ENCODE data around the gene CAPN7. TPM values are rescaled to one million over a fixed set of nuclear protein-coding genes. Genes with fewer than 3 reads are reported as not detected.
A peak's percentile ranks its signal among the peaks of the same experiment; 100 is the strongest.

Gene CAPN7
- total RNA-seq, 2 donors from 2014 or later, result 32.6 to 41.2 TPM

DNA sequence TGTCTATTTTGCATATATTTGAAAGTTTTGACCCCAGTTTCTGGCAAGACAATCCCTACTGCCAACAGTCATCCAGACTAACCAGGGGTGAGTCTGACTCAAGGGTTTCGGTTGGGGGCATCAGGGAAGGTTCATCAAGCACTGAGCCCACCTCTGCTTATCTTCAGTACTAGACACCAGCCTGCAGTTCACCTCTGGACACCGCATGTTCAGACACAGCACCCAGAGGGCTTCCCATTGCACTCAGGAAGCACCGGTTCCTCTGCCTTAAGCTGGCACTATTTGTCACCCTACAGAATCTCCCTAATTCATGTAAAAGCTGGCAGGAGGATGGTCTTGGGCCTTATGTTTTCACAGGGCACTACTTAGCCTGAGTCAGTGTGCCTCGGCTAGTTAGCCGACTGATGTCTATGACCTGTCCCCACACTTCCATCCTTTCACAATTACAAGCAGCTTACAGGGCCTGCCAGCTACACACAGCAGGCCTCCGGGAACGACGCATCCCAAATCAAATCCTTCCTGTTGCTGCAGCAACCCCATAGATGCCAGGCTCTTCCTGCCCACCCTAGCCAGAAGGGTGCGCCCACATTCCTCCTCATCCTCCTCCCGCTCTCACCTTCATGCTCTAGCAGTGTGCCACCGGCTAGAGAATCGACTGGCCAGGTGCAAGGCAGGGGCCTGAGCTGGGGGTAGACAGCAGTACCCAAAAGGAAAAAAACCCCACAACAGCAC, 73.8 kb downstream of the CAPN7 start:
- TF ChIP-seq, protein P1, sequence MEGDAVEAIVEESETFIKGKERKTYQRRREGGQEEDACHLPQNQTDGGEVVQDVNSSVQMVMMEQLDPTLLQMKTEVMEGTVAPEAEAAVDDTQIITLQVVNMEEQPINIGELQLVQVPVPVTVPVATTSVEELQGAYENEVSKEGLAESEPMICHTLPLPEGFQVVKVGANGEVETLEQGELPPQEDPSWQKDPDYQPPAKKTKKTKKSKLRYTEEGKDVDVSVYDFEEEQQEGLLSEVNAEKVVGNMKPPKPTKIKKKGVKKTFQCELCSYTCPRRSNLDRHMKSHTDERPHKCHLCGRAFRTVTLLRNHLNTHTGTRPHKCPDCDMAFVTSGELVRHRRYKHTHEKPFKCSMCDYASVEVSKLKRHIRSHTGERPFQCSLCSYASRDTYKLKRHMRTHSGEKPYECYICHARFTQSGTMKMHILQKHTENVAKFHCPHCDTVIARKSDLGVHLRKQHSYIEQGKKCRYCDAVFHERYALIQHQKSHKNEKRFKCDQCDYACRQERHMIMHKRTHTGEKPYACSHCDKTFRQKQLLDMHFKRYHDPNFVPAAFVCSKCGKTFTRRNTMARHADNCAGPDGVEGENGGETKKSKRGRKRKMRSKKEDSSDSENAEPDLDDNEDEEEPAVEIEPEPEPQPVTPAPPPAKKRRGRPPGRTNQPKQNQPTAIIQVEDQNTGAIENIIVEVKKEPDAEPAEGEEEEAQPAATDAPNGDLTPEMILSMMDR (conservative IDR thresholded peaks at IDR 0.05), result no peak
- H3K27ac Mint-ChIP-seq, result no peak overlapping the region

DNA sequence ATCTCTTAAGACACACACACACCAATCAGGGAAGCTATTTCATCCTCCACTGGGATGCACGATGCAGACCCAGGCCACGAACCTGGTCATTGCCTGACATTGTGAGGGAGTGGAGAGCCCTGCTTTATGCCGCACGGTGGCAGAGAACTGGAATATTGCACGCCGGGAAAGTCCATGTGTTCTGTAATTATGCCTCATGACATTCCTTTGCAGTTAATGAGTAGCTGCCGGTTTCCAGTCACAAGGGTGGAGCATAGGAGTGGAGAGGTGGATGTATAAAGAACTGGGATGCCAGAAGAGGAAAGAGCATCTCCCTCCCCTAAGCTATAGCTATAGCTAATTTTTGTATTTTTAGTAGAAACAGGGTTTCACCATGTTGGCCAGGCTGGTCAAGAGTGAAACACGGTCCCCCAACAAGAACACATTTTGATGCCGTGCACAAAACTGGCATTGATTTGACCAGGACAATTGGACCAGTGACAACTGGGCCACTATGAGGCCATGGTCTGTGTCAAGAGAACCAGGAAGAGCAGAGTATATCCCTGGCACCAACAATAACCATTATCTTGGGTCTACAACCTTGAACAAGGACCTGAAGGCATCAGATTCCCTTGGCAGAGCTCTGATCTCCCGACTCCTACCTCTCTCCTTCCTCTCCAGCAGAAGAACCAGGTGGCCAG, 74.9 kb downstream of the CAPN7 start:
- no peak for DNase-seq
- H3K36me3 Mint-ChIP-seq (ENCODE audit: low read depth), result peaks cover under 1% of the 10 kb centered on the region
- H3K4me3 Mint-ChIP-seq, result no peak overlapping the region
- no peak overlapping the region for H3K9ac ChIP-seq (ENCODE audit: extremely low read depth, low read length, poor library complexity, severe bottlenecking)
- peaks cover 21% of the 10 kb centered on the region for H3K4me1 Mint-ChIP-seq
- H3K27me3 ChIP-seq (ENCODE audit: control insufficient read depth, insufficient read depth, low read length, poor library complexity, severe bottlenecking), result no peaks in the 10 kb centered on the region
- H3K27me3 Mint-ChIP-seq (ENCODE audit: insufficient read depth), result no peaks in the 10 kb centered on the region
- H3K9me3 ChIP-seq (ENCODE audit: control insufficient read depth, low read length), result no peaks in the 10 kb centered on the region
- H3K9me3 Mint-ChIP-seq, result no peaks in the 10 kb centered on the region
- H3K36me3 ChIP-seq (ENCODE audit: control insufficient read depth, insufficient read depth, low read length), result peaks cover 9% of the 10 kb centered on the region
- no peak overlapping the region for H3K4me3 ChIP-seq (ENCODE audit: low read length)
- WGBS, 2 experiments (ENCODE audit: insufficient coverage in 1 of 2, insufficient read length in 1 of 2), result 94 to 97% methylated on average over 10 of the region's 10 CpGs
- H3K4me1 ChIP-seq (ENCODE audit: control insufficient read depth, insufficient read depth, low read length), result peaks cover 4% of the 10 kb centered on the region
- no peak overlapping the region for H3K27ac ChIP-seq (ENCODE audit: low read depth, low read length)
- TF ChIP-seq, protein P1 (conservative IDR thresholded peaks at IDR 0.05), result no peak
- peak overlapping the region; percentile 1 for H3K27ac Mint-ChIP-seq

More for the DNA sequence above, 73.8 kb downstream of the CAPN7 start:
- Histone ChIP-seq H3K4me3 (ENCODE audit: low read length) (no peak overlapping the region), H3K27me3 (ENCODE audit: control insufficient read depth, insufficient read depth, low read length, poor library complexity, severe bottlenecking) (no peaks in the 10 kb centered on the region), H3K9ac (ENCODE audit: extremely low read depth, low read length, poor library complexity, severe bottlenecking) (no peak overlapping the region), H3K36me3 (ENCODE audit: control insufficient read depth, insufficient read depth, low read length) (no peaks in the 10 kb centered on the region), H3K27ac (ENCODE audit: low read depth, low read length) (no peak overlapping the region), H3K9me3 (ENCODE audit: control insufficient read depth, low read length) (no peaks in the 10 kb centered on the region), H3K4me1 (ENCODE audit: control insufficient read depth, insufficient read depth, low read length) (peaks cover 4% of the 10 kb centered on the region)
- no peaks in the 10 kb centered on the region for H3K27me3 Mint-ChIP-seq (ENCODE audit: insufficient read depth)
- H3K4me1 Mint-ChIP-seq, result peaks cover 19% of the 10 kb centered on the region
- H3K36me3 Mint-ChIP-seq (ENCODE audit: low read depth), result peaks cover 4% of the 10 kb centered on the region
- H3K9me3 Mint-ChIP-seq, result no peaks in the 10 kb centered on the region
- DNase-seq, result peak; percentile 56
- H3K4me3 Mint-ChIP-seq, result no peak overlapping the region
- 87 to 91% methylated on average over 6 to 12 of the region's 12 CpGs for WGBS, 2 experiments (ENCODE audit: insufficient coverage in 1 of 2, insufficient read length in 1 of 2)

DNA sequence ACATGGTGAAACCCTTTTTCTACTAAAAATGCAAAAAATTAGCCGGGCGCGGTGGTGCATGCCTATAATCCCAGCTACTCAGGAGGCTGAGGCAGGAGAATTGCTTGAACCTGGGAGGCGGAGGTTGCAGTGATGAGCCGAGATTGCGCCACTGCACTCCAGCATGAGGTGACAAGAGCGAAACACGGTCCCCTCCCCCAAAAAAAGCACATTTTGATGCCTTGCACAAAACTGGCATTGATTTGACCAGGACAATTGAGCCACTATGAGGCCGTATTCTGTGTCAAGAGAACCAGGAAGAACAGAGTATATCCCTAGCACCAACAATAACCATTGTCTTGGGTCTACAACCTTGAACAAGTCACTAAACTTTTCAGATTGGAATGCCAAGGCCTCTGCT, 75.8 kb downstream of the CAPN7 start:
- 93 to 100% methylated on average over 3 to 9 of the region's 9 CpGs for WGBS, 2 experiments (ENCODE audit: insufficient coverage in 1 of 2, insufficient read length in 1 of 2)
- H3K9me3 Mint-ChIP-seq, result no peaks in the 10 kb centered on the region
- H3K4me1 Mint-ChIP-seq, result peaks cover 22% of the 10 kb centered on the region

More for the DNA sequence above, 75.8 kb downstream of the CAPN7 start:
- TF ChIP-seq, protein P1 (conservative IDR thresholded peaks at IDR 0.05), result no peak
- no peaks in the 10 kb centered on the region for H3K9me3 ChIP-seq (ENCODE audit: control insufficient read depth, low read length)
- Mint-ChIP-seq H3K4me3 (no peak overlapping the region), H3K27me3 (ENCODE audit: insufficient read depth) (no peaks in the 10 kb centered on the region), H3K27ac (no peak overlapping the region), H3K36me3 (ENCODE audit: low read depth) (no peaks in the 10 kb centered on the region)
- peaks cover 9% of the 10 kb centered on the region for H3K36me3 ChIP-seq (ENCODE audit: control insufficient read depth, insufficient read depth, low read length)
- no peak overlapping the region for H3K4me3 ChIP-seq (ENCODE audit: low read length)
- peaks cover 4% of the 10 kb centered on the region for H3K4me1 ChIP-seq (ENCODE audit: control insufficient read depth, insufficient read depth, low read length)
- H3K27me3 ChIP-seq (ENCODE audit: control insufficient read depth, insufficient read depth, low read length, poor library complexity, severe bottlenecking), result no peaks in the 10 kb centered on the region
- no peak overlapping the region for H3K27ac ChIP-seq (ENCODE audit: low read depth, low read length)
- no peak for DNase-seq
- H3K9ac ChIP-seq (ENCODE audit: extremely low read depth, low read length, poor library complexity, severe bottlenecking), result no peak overlapping the region
